ENCODE measurements around the gene UTP18.
"Not testable (repeated sequence)": the region's sequence is repeated elsewhere in the genome, so short reads cannot be mapped to it uniquely, and the experiment has no call there.

Gene UTP18

GRCh38 chr17:51272812-51273211 lies 12.5 kb downstream of the UTP18 start:
- DNase-seq (ENCODE audit: low spot score), result no peak
- no peak for TF ChIP-seq CTCF (IDR thresholded peaks at IDR 0.05; ENCODE audit: extremely low read depth, missing control alignments)

- no peak for TF ChIP-seq CTCF (IDR thresholded peaks at IDR 0.05; ENCODE audit: extremely low read depth, missing control alignments)
- no peak for DNase-seq (ENCODE audit: low spot score)
Measured at GRCh38 chr17:51275381-51275780, 15.0 kb downstream of the UTP18 start.

GRCh38 chr17:51279183-51279582 lies 18.8 kb downstream of the UTP18 start:
- no peak for DNase-seq (ENCODE audit: low spot score)
- no peak for TF ChIP-seq CTCF (IDR thresholded peaks at IDR 0.05; ENCODE audit: extremely low read depth, missing control alignments)

GRCh38 chr17:51287412-51287811 lies 27.1 kb downstream of the UTP18 start:
- no peak for DNase-seq (ENCODE audit: low spot score)
- TF ChIP-seq CTCF (IDR thresholded peaks at IDR 0.05; ENCODE audit: extremely low read depth, missing control alignments), result no peak

- no peak for DNase-seq (ENCODE audit: low spot score)
Measured at GRCh38 chr17:51289696-51290111, 29.4 kb downstream of the UTP18 start.

GRCh38 chr17:51294338-51294737 lies 34.0 kb downstream of the UTP18 start:
- DNase-seq (ENCODE audit: low spot score), result not testable (repeated sequence)

More at GRCh38 chr17:51289696-51290111, 29.4 kb downstream of the UTP18 start:
- TF ChIP-seq CTCF (IDR thresholded peaks at IDR 0.05; ENCODE audit: extremely low read depth, missing control alignments), result no peak

GRCh38 chr17:51298508-51299371 lies 38.4 kb downstream of the UTP18 start:
- DNase-seq (ENCODE audit: low spot score), result peak; percentile 23
- TF ChIP-seq CTCF (IDR thresholded peaks at IDR 0.05; ENCODE audit: extremely low read depth, missing control alignments), result peak; percentile 50

GRCh38 chr17:51299859-51300258 lies 39.5 kb downstream of the UTP18 start:
- TF ChIP-seq CTCF (IDR thresholded peaks at IDR 0.05; ENCODE audit: extremely low read depth, missing control alignments), result no peak
- DNase-seq (ENCODE audit: low spot score), result no peak

Data from GM20000 (cell line).